ENCODE measurements around the gene PSORS1C2.
"Not testable (repeated sequence)": the region's sequence is repeated elsewhere in the genome, so short reads cannot be mapped to it uniquely, and the experiment has no call there.

The PSORS1C2 gene

DNA sequence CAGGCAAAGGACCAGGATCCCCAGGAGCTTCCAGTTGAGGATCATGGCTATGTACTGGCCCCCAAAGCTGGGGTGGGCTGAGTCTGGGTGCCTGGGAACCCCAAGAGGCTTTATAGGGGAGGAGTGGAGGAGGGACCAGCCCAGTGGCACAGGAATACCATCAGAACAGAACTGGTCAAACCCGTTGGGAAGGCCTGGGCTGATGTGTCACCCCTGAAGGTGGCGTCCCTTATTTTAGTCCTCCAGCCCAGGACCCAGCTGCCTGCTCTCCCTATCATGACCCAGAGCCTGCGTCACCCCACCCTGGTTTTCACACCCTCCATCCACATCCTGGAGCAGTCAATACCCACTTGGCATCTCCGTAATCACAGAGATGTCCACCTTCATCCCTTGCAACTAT is at the start of gene PSORS1C2:
Gene PSORS1C2, minus strand, starts transcription at position 85 of the 400 bp plus-strand sequence. Its CDS starts 40 bp downstream, at position 45.
- no peak for DNase-seq (ENCODE audit: low read depth)

DNA sequence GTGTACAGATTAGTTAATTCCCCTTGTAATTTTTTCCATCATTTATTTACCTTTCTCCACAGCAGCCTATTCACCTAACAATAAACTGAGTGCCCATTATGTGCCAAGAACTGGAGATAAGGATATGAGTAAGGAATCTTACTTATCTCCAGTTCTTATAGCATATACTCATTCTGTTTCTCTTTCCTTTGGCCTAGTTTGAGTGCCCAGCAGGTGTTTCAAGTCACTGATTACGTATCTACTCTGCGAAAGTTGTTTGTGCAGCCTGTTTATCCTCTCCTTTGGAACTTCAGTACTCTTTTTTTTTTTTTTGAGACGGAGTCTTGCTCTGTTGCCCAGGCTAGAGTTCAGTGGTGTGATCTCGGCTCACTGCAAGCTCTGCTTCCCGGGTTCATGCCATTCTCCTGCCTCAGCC is 48.9 kb upstream of the PSORS1C2 start:
- no peak for DNase-seq (ENCODE audit: low read depth)

DNA sequence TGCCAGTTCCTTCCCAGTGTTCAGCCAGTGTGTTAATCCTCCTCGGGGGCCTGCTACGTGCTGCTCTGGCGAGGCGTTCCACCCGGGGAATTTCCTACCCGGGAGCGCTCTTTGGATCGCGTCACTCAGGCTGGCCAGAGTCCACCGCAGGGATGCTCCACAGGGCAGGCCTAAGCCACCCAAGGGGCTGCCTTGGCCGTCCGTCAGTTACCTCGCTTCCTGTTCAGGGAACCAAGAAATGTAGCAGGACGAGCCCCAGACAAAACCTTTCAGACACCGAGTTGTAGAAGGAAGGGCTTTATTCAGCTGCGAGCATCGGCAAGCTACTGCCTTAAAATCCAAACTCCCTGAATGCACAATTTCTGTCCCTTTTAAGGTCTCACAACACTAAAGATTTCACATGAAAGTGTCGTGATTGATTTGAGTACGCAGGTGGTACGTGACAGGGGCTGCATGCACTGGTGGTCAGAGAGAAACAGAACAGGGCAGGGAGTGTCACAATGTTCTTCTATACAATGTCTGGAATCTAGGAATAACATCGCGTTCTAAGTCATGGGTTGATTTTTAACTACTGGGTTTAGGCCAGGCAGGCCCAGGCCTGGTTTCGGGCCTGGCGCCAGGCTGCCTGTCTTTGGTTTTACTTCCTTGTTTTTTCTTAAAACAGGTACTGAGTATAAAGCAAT is 47.3 kb upstream of the PSORS1C2 start:
- no peak for DNase-seq (ENCODE audit: low read depth)

DNA sequence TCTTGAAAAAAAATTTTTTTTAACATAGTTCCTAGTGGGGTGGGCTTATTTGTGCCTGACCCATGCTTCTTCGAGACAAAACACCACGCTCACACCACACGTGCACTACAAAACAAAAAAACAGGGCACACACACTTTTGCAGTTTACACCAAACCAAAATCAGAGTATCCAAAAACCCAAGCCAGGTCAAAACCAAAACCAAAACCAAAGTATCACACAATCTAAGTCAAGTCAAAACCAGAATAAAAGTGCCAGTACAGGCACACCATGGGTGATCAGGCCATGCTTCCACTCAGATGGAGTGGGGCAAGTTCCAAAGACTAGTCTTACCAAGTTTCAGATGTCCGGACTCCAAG is 46.8 kb upstream of the PSORS1C2 start:
- DNase-seq (ENCODE audit: low read depth), result not testable (repeated sequence)

DNA sequence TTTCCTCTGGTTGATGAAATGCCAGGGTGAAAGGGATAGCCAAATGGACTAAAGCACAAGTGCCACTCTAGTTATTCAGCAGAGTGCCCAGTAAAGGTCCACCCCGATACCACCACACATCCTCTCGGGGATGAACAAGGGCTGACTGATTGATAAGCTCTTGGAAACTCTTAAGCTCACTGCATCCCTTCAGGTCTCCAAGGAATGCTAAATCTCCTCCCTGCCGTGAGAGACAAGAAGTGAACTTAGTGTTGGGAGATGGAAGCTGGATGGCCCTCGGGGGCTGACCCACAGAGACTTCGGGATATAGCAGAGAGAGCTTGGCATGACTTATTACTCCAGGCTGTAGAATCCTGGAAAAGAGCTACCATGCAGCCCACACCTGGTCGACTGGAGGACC is 45.0 kb upstream of the PSORS1C2 start:
- not testable (repeated sequence) for DNase-seq (ENCODE audit: low read depth)

DNA sequence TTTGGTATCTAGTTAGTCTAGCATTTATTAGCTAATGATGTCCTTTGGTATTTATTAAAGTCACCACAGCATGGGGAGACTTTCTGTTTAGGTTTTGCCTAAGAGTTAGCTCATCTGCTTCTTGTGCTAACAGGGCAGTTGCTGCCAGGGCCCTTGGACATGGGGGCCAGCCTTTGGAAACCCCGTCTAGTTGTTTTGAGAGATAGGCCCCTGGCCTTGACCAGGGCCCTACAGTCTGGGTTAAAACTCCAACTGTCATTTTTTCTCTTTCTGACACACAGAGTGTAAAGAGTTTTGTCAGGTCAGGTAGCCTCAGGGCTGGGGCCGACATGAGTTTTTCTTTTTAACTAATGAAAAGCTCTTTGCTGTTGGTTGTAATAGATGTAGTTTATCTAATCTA is 44.4 kb upstream of the PSORS1C2 start:
- DNase-seq (ENCODE audit: low read depth), result not testable (repeated sequence)

DNA sequence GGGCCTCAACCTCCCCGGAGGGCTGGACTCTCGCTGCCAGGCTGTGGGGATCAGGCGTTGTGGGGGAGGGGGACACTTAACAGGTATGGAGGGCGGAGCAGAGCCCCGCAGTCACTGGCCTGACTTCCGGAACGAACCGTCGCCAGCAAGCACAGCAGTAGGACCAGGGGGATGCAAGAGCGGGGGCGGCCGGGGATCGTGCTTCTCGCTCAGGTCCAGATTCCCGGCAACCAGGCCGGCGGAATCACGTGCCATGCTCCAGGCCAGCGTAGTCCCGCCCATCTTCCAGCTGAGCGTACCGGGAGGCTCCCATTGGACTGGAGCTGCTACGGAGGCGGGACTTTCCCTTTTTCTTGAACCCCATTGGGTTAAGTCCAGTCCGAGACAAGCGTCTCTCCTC is 41.6 kb upstream of the PSORS1C2 start:
- DNase-seq (ENCODE audit: low read depth), result peak; percentile 26

DNA sequence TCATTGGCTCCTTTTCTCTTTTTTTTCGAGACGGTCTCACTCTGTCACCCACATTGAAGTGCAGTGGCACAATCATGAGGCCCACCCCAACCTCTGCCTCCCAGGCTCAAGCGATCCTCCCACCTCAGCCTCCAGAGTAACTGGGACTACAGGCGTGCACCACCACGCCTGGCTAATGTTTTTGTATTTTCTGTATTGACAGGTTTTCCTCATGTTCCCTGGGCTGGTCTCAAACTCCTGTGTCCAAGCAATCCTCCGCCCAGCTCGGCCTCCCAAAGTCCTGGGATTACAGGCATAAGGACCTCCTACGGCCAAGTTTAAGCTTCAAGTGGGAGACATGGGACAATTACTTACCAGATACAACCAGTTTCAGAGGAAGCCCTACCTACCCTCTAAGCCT is 41.0 kb upstream of the PSORS1C2 start:
- no peak for DNase-seq (ENCODE audit: low read depth)

DNA sequence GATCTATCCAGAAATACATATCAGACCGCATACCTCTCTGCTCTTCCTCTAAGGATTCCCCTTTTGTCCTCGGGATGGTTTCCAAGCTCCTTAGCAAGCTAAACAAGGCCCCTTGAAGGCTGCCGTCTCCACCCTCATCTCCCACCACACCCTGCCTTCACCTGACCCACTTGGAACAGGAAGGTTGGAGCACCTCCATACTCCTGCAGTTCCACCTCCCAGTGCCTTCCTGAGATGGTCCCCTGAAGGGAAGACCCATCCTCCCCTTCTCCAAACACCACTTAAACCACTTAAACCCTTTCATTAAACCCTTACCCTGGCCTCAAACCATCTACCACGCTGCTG is 40.1 kb upstream of the PSORS1C2 start:
- DNase-seq (ENCODE audit: low read depth), result no peak

DNA sequence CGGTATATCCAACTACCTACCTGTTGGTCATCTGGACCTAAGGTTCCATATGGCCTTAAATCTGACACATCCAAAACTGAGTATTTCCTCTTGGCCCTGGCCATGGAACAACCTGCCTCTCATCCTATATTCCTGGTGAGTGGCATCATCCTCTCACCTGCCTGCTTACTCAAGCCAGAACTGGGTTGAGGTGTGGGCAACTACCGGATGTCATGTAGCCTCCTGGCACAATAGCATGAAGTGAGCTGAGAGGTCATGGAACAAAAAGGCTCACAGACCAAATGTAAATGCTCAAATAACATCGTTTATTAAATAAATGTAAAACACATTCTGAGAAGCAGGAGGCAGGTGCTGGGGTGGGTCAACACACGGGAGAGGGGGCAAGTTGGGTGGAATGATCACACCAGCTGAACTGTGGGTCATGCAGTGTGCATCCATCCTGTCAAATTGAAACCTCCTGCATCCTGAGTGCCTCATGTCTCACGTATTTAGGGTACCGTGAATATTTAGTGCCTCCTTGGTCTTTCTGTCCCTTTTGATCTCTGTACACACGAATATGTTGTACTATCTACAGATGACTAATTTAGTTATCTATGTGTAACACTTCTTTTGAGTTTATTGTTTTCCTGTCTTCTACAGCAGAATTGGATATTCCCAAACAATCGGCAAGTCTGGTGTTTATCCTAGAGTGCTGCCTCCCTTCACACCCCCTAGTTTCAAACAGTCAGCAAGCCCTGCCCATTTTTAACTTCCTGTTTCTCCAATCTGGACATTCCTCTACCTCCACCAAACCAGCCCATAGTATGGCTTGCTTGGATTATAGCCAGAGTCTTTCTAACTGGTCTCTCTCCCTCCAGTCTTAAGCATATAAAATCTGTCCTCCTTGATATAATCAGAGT is 39.5 kb upstream of the PSORS1C2 start:
- no peak for DNase-seq (ENCODE audit: low read depth)

DNA sequence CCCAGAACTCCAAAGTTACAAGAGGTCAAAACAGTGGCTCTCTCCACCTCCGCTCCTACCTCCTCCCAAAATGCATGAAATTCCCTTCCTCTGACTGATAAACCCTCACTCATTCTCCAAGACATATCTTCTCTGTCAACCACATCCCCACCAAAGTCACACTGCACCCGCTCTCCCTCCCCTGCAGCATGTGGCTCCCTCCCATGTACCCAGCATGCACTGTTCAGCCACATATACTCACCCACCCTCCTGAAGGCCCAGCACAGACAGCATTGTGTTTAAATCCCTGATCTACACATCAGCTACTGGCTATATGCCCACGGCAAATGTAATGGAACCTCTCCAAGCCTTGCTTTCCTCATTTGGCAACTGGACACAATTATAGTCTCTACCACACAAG is 37.1 kb upstream of the PSORS1C2 start:
- no peak for DNase-seq (ENCODE audit: low read depth)

DNA sequence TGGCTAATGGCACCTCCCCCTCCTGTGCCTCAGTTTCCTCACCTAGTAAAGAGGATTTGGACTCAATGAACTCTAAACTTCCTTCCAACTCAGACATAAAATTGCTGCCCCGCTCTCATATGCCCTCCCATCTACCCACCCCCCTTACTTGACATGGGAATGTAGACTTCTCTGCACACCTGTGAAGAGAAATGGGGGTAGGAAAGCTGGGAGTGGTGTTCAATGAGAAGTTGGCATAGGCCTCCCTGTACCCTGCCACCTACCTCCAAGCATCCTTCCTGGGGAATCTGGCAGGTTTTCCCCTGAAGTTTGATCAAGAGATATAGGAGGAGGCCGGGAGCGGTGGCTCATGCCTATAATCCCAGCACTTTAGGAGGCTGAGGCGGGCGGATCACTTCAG is 35.5 kb upstream of the PSORS1C2 start:
- DNase-seq (ENCODE audit: low read depth), result no peak

DNA sequence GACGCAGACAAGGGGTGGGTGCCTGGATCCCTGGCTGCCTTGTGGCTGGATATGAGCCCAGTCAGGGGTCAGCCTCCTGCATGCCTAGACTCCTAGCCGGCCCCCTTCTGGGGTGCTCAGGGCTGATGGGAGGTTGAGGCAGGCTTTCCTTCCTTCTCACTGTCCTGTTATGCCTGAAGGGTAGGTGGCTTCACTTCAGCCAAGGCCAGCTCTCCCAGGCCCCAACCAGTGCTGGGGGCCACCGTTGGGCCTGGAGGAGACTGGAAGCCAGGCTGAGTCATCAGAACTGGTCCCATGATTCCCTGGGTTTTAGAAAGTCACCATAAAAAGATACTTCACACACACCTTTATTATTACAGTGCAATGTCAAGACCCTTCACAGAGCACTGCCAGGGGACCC is 34.5 kb upstream of the PSORS1C2 start:
- no peak for DNase-seq (ENCODE audit: low read depth)

DNA sequence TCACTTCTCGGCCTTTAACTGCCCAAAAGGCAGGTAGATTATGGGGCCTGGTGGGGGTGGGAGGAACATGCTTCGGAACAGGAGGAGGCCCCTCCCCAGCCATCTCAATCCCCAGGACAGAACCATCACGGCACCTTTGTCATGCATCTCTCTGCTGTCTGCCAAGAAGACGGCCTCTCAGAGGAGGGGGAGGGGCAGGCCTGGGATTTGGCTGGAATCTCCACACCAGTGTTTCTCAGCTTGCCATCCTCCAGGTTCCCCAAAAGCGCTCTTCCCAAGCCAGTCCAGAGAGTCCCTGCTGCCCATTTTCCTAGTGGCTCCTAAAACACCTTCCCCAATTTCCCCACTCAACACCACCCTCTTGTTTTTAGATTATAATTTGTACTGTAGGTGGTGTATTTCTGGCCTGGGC is 34.1 kb upstream of the PSORS1C2 start:
- DNase-seq (ENCODE audit: low read depth), result no peak

DNA sequence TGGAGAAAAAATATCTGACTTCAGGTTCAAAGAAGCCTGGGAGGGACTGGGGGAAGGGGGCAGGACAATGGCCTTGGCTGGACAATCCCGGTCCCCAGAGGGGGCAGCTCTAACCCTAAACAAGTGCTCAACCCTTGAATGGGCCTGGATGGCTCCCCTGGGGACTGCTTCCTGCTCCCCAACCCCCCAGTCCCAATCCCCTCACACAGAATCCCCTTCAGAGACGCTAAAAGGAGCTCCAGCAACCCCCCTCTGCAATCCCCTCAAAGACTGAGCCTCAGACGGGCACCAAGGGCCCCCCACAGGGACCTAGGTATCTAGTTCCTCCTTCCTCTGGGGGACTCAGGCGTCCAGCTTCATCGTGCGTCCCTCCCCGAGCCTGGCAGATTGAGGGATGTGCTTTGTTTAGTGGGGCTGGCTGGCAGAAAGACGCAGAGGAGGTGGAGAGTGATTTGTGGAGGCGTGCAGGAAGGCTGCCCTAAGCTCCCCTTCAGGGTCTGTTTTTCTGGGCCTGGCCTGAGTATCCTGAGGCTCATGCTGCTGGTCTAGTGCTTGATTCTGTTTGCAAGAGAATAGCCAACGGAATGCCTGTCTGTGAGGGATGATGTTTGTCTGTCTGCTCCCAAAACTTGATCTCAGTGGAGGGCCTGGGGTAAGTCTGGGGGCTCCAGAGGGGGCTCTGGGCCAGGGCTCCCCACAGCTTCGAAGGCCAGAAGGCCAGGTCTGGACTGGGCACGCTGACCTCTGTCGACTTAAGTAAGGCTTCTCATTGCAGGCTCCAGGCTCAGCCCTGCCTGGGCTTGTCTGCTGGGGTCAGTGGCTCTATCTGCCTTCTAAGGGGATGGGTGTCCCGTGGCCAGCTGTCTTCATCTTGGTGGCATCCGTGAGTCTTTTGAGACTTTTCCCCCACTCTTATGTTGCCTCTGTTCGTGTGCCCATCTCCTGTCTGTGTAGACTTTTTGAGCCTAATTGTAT is 33.4 kb upstream of the PSORS1C2 start:
- DNase-seq (ENCODE audit: low read depth), result no peak

DNA sequence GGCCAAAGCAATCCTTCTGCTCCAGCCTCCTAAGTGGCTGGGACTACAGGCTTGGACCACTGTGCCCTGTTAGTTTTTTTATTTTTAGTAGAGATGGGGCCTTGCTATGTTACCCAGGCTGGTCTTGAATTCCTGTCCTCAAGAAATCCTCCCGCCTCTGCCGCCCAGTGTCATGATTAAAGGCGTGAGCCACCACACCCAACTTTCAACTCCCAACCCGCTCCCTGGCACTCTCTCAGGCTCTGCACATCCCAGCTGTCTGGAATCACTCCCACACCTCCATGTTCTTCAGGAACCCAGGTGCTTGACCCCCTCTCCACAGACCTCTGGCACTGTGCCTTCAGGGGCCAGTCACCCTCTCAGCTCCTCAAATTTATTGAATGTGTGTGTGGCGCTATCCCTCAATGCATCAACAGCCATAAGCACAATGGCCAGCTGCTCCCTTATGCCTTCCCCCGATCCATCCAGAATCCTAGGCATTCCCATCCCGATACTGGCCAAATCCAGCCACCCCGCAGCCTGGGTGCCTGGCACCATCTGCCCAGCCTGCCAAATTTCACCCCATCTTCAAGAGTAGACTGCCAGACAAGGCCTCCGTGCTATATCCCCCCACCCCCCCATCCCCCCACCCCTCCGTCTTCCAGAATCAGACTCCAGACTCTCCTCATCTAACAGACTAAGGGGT is 32.3 kb upstream of the PSORS1C2 start:
- DNase-seq (ENCODE audit: low read depth), result no peak

DNA sequence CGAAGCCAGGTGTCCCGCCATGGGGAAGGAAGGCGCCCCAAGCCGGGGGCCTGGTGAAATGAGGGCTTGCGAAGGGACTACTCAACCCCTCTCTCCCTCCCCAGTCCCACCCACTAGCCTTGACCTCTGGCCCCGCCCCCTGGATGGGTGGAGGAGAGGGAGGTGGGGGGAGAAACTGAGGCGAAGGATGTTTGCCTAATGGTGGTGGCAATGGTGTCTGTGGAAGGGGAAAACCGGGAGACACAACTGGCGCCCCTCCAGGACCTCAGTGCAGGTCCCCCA is 31.7 kb upstream of the PSORS1C2 start, which contains the start of gene POU5F1:
Gene POU5F1, minus strand, starts transcription at position 83 of the 282 bp plus-strand sequence. Its CDS starts 62 bp downstream, at position 21.
- DNase-seq (ENCODE audit: low read depth), result no peak

DNA sequence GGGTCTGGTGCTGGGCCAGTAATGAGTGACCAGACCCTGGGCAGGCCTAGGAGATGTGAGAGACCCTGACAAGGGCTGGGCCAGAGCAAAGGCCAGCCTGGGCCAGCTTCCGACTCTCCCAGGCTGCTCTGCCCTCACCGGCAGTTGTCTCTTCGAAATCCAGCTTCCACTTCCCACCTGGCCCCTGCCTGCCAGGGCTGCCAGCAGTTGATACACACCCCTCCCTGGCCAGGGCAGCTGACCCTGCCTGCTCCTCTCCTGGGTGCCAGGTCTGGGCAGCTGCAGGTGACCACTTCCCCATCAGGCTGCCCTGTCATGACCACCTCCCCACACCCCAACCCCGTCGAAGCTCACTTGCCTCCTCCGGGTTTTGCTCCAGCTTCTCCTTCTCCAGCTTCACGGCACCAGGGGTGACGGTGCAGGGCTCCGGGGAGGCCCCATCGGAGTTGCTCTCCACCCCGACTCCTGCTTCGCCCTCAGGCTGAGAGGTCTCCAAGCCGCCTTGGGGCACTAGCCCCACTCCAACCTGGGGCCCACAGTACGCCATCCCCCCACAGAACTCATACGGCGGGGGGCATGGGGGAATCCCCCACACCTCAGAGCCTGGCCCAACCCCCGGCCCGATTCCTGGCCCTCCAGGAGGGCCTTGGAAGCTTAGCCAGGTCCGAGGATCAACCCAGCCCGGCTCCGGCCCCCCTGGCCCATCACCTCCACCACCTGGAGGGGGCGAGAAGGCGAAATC is 31.2 kb upstream of the PSORS1C2 start:
- DNase-seq (ENCODE audit: low read depth), result not testable (repeated sequence)

DNA sequence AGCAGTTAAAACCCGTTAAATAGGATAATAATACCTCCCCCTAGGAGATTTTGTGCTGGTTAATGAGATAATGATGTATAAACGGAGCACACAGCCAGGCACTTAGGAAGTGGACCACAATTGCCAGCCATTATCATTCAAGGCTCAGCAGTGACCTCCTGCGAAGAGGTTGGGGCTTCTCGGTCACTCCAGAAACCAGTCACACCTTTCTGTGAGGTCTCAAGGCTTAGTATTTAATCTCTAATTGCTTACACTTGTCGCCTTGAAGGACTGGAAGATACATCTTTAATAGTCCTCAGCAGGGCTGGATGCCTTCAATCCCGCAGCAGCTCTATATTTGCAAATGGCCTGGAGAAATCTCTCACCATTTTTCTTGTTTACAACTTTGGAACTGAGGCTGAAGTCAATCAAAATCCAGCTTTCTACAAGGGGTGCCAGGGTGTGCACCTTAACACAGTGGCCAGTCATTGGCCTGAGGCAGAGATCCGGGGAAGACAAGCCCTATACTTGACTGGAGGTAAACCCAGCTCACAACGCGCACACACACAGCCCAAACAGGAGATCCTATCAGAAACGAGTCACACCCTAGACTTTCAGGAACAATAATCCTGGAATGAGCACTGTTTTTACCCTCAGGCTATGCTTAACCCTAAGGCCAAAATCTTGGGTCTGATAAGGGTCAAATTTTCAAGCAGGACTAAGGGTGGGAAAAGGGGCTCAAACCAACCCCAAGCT is 30.4 kb upstream of the PSORS1C2 start:
- DNase-seq (ENCODE audit: low read depth), result no peak

DNA sequence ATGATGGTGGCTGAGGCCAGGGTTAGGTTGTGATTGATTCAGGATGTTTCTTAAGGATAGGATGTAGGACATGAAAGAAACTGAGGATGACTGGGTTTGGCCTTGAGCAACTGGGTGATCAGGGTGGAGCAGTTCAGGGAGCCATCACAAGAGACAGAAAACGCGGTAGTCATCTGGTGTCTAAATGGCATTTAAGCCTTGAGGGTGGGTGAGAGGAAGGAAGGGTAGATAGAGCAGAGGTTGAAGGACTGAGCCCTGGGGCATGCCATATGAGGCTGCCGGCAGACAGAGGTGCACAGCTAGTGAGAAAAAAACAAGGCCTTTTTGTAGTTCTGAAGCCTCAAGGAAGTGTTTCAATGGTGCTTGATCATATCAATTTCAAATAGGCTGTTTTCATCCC is 29.7 kb upstream of the PSORS1C2 start:
- DNase-seq (ENCODE audit: low read depth), result no peak

Data from stimulated activated CD8-positive, alpha-beta memory T cell treated with anti-CD3 and anti-CD28 coated beads, Interleukin-4, amount 100 ng/mL, for 24 hours (primary cell).